ENCODE data around the gene ZBTB32.

The ZBTB32 gene

DNA sequence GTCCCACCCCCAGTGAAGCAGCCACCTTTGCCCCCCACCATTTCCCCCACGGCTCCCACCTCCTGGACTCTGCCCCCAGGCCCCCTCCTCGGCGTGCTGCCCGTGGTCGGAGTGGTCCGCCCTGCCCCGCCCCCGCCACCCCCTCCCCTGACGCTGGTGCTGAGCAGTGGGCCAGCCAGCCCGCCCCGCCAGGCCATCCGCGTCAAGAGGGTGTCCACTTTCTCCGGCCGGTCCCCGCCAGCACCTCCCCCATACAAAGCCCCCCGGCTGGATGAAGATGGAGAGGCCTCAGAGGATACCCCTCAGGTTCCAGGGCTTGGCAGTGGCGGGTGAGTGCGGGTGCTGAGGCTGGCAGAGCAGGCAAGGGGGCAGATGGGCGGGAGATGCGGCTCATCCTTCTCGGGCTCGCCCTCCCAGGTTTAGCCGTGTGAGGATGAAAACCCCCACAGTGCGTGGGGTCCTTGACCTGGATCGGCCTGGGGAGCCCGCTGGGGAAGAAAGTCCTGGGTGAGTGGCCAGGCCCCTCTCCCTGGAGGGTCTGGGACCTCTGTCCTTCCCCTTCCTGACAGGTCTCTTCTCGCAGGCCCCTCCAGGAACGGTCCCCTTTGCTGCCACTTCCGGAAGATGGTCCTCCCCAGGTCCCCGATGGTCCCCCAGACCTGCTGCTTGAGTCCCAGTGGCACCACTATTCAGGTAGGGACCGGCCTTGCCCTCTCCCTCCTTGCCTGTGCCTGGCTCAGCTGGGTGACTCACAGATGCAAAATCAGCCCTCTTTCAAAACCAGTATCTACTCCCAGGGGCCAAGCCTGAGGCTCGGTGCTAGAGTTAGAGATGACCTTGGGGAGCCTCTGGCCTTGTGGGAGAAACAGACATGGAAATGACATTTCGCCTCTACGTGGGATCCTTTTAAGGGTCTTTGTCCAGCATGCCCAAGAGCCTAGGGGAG lies 29.1 kb downstream of the ZBTB32 start:
- no peaks in the 10 kb centered on the region for H3K27me3 ChIP-seq (ENCODE audit: insufficient read depth, low read depth, severe bottlenecking)
- peaks cover 89% of the 10 kb centered on the region for H3K36me3 ChIP-seq
- TF ChIP-seq, protein P1, sequence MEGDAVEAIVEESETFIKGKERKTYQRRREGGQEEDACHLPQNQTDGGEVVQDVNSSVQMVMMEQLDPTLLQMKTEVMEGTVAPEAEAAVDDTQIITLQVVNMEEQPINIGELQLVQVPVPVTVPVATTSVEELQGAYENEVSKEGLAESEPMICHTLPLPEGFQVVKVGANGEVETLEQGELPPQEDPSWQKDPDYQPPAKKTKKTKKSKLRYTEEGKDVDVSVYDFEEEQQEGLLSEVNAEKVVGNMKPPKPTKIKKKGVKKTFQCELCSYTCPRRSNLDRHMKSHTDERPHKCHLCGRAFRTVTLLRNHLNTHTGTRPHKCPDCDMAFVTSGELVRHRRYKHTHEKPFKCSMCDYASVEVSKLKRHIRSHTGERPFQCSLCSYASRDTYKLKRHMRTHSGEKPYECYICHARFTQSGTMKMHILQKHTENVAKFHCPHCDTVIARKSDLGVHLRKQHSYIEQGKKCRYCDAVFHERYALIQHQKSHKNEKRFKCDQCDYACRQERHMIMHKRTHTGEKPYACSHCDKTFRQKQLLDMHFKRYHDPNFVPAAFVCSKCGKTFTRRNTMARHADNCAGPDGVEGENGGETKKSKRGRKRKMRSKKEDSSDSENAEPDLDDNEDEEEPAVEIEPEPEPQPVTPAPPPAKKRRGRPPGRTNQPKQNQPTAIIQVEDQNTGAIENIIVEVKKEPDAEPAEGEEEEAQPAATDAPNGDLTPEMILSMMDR (IDR thresholded peaks at IDR 0.05; ENCODE audit: low read depth, low read length) = no peak
- DNase-seq = no peak
- no peaks in the 10 kb centered on the region for H3K9me3 ChIP-seq (ENCODE audit: severe bottlenecking)
- H3K27ac ChIP-seq = no peak overlapping the region
- no peak overlapping the region for H3K4me3 ChIP-seq (ENCODE audit: low read depth, low read length)

DNA sequence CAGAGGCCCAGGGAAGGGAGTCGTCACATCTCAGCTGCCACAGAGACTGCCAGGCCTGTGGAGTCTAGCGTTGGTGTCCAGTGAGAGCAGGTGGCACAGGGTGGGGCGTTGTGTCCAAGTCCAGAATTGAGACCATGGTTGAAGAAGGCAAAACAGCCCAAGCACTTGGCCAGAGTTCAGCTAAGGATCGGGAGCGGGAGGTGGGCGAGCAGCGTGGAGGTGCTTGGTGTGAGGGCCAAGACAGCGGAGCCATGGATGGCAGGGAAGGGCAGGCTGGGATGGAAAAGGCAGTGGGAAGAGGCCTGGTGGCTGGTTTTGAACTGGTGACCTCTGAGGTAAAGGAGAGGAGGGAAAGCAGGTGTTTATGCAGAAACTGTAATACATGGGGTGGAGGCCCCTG lies 29.9 kb downstream of the ZBTB32 start:
- no peak for DNase-seq
- no peaks in the 10 kb centered on the region for H3K9me3 ChIP-seq (ENCODE audit: severe bottlenecking)
- no peak overlapping the region for H3K27ac ChIP-seq
- H3K36me3 ChIP-seq = peaks cover 89% of the 10 kb centered on the region
- H3K4me3 ChIP-seq (ENCODE audit: low read depth, low read length) = no peak overlapping the region
- TF ChIP-seq, protein P1 (IDR thresholded peaks at IDR 0.05; ENCODE audit: low read depth, low read length) = no peak
- H3K27me3 ChIP-seq (ENCODE audit: insufficient read depth, low read depth, severe bottlenecking) = no peaks in the 10 kb centered on the region

DNA sequence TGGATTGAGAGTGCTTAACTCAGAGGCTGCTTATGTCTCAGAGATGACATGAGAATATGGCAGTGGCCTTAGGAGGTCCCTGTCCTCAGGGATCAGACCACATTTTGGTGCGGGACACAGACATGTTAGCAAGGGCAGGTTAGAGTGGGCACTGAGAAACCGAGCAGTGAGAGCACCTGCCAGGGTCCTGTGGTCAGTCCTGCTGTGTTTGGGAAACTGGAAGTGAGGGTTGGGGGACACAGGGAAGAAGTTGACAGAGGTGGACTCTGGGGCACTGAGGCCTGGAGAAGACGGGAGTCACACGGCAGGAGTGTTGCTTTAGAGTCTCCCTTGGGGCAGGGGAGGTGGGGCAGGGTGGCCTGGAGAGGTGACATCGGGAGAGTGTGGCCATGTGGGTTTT lies 30.5 kb downstream of the ZBTB32 start:
- DNase-seq = no peak
- TF ChIP-seq, protein P1 (IDR thresholded peaks at IDR 0.05; ENCODE audit: low read depth, low read length) = no peak
- Histone ChIP-seq H3K9me3 (ENCODE audit: severe bottlenecking) (no peaks in the 10 kb centered on the region), H3K36me3 (peaks cover 85% of the 10 kb centered on the region), H3K27me3 (ENCODE audit: insufficient read depth, low read depth, severe bottlenecking) (no peaks in the 10 kb centered on the region), H3K27ac (peak overlapping the region; percentile 51), H3K4me3 (ENCODE audit: low read depth, low read length) (no peak overlapping the region)

DNA sequence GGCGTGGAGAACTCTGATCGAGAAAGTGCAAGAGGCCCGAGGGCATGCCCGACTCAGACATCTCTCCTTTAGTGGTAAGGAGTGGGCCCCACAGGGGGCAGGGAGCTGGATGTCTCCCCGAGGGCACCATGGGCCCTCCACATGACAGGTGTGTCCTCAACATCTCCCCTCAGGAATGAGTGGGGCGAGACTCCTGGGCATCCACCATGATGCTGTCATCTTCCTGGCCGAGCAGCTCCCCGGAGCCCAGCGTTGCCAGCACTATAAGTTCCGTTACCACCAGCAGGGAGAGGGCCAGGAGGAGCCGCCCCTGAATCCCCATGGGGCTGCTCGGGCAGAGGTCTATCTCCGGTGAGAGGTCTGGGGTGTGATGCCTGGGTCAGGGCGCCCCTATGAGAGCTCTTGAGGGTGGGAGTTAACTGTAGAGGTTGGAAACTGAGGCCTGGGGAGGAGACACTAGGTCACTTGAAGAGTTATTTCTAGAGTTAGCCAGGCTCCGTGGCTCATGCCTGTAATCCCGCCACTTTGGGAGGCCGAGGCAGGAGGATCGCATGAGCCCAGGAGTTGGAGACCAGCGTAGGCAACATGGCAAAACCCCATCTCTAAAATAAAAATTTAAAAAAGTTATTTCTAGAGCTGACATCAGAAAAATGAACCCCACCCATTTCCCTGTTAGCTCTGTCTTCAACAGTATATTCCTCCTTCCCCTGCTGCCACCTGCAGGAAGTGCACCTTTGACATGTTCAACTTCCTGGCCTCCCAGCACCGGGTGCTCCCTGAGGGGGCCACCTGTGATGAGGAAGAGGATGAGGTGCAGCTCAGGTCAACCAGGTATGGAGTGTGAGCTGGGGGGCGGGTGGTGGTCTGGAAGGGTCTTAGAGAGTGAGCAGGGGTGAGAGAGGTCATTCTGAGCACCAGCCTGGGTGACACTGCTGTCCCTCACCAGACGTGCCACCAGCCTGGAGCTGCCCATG lies 32.8 kb downstream of the ZBTB32 start:
- H3K4me3 ChIP-seq (ENCODE audit: low read depth, low read length) = no peak overlapping the region
- TF ChIP-seq, protein P1 (IDR thresholded peaks at IDR 0.05; ENCODE audit: low read depth, low read length) = no peak
- H3K36me3 ChIP-seq = peaks cover 63% of the 10 kb centered on the region
- no peaks in the 10 kb centered on the region for H3K27me3 ChIP-seq (ENCODE audit: insufficient read depth, low read depth, severe bottlenecking)
- no peak overlapping the region for H3K27ac ChIP-seq
- no peak for DNase-seq
- H3K9me3 ChIP-seq (ENCODE audit: severe bottlenecking) = no peaks in the 10 kb centered on the region

DNA sequence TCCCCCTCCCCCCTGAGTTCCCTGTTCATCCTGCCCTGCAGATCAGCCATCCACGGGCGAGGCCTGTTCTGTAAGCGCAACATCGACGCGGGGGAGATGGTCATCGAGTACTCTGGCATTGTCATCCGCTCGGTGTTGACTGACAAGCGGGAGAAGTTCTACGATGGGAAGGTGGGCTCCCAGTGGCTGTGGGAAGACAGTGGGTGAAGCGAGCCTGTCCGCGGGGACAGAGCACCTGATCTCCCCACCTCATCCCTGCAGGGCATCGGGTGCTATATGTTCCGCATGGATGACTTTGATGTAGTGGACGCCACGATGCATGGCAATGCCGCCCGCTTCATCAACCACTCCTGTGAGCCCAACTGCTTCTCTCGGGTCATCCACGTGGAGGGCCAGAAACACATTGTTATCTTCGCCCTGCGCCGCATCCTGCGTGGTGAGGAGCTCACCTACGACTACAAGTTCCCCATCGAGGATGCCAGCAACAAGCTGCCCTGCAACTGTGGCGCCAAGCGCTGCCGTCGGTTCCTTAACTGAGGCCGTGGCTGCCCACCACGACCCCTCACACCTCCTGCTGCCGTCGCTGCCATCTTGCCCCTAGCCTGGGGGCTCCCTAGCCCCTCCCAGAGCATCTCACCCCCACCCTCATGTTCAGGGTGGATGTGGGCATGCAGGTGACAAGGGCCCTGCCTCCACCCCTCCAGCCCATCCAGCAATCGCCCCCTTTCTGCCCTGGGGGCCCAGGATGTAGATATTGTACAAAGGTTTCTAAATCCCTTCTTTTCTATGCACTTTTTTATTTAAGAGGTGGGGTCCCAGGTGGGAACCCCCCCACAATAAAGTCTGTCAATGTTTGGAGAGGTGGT lies 33.9 kb downstream of the ZBTB32 start:
- H3K4me3 ChIP-seq (ENCODE audit: low read depth, low read length) = no peak overlapping the region
- no peak overlapping the region for H3K27ac ChIP-seq
- H3K27me3 ChIP-seq (ENCODE audit: insufficient read depth, low read depth, severe bottlenecking) = no peaks in the 10 kb centered on the region
- DNase-seq = no peak
- H3K9me3 ChIP-seq (ENCODE audit: severe bottlenecking) = no peaks in the 10 kb centered on the region
- TF ChIP-seq, protein P1 (IDR thresholded peaks at IDR 0.05; ENCODE audit: low read depth, low read length) = no peak
- H3K36me3 ChIP-seq = peaks cover 61% of the 10 kb centered on the region
